Endothelial cell (in vitro differentiated cells): Measurements from ENCODE around the gene MET. TPM values are rescaled to one million over a fixed set of nuclear protein-coding genes. Genes with fewer than 3 reads are reported as not detected.

Source experiments
- DNase-seq: peaks from one replicate; pipeline ENCODE4 v3.0.0; 2021; ENCODE audit warnings: low spot score
- H3K27ac Mint-ChIP-seq: one replicate; pipeline ENCODE4 v1.8.0; 2021; ENCODE audit warnings: mixed read lengths, inconsistent platforms; ENCODE audit not compliant: unreplicated experiment
- H3K27me3 Mint-ChIP-seq: one replicate; pipeline ENCODE4 v1.8.0; 2021; ENCODE audit warnings: mild to moderate bottlenecking, moderate library complexity, mixed read lengths, inconsistent platforms; ENCODE audit not compliant: unreplicated experiment
- H3K36me3 Mint-ChIP-seq: one replicate; pipeline ENCODE4 v1.8.0; 2021; ENCODE audit warnings: mild to moderate bottlenecking, low read depth, mixed read lengths, inconsistent platforms; ENCODE audit not compliant: unreplicated experiment
- H3K4me1 Mint-ChIP-seq: one replicate; pipeline ENCODE4 v1.8.0; 2021; ENCODE audit warnings: mild to moderate bottlenecking, mixed read lengths, inconsistent platforms; ENCODE audit not compliant: unreplicated experiment
- H3K4me3 Mint-ChIP-seq: one replicate; pipeline ENCODE4 v1.8.0; 2021; ENCODE audit warnings: mild to moderate bottlenecking, mixed read lengths, inconsistent platforms; ENCODE audit not compliant: unreplicated experiment
- H3K9me3 Mint-ChIP-seq: one replicate; pipeline ENCODE4 v1.8.0; 2021; ENCODE audit warnings: mixed read lengths, inconsistent platforms; ENCODE audit not compliant: unreplicated experiment
- total RNA-seq: library from RNA; stranded (reverse); fragmentation: NEBNext Ultra II Directional; extraction: Animal tissue kit (Norgen Biotek cat#: 25700); gene quantifications from one replicate; pipeline ENCODE4 v1.2.1, GENCODE V29; 2021; ENCODE audit not compliant: unreplicated experiment
- TF ChIP-seq, protein P1 (sequence below): fragments of 200-600 bp; sonication (generic); IDR thresholded peaks from one replicate; pipeline ENCODE4 v1.5.0; 2021; ENCODE audit warnings: antibody characterized with exemption; ENCODE audit not compliant: unreplicated experiment

MET gene
- total RNA-seq, 1 donor from 2014 or later, result 35.1 TPM

DNA sequence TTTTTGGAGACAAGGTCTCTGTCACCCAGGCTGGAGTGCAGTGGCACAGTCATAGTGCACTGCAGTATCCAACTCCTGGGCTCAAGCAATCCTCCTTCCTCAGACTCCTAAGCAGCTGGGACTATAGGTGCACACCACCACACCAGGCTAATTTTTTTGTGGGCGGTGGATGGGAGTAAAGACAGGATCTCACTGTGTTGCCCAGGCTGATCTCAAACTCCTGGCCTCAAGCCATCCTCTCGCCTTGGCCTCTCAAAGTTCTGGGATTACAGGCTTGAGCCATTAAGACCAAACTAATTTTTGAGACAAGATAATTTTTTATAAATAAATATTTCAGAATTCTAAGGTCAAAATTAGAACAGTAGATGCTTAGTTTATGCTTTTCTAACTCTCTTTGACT lies 109.6 kb downstream of the MET start:
- Mint-ChIP-seq H3K4me1 (no peaks in the 10 kb centered on the region), H3K36me3 (peaks cover 14% of the 10 kb centered on the region), H3K27ac (no peak overlapping the region), H3K4me3 (no peak overlapping the region), H3K27me3 (peaks cover 1% of the 10 kb centered on the region), H3K9me3 (no peaks in the 10 kb centered on the region)
- no peak for DNase-seq
- TF ChIP-seq, protein P1, sequence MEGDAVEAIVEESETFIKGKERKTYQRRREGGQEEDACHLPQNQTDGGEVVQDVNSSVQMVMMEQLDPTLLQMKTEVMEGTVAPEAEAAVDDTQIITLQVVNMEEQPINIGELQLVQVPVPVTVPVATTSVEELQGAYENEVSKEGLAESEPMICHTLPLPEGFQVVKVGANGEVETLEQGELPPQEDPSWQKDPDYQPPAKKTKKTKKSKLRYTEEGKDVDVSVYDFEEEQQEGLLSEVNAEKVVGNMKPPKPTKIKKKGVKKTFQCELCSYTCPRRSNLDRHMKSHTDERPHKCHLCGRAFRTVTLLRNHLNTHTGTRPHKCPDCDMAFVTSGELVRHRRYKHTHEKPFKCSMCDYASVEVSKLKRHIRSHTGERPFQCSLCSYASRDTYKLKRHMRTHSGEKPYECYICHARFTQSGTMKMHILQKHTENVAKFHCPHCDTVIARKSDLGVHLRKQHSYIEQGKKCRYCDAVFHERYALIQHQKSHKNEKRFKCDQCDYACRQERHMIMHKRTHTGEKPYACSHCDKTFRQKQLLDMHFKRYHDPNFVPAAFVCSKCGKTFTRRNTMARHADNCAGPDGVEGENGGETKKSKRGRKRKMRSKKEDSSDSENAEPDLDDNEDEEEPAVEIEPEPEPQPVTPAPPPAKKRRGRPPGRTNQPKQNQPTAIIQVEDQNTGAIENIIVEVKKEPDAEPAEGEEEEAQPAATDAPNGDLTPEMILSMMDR, result no peak

DNA sequence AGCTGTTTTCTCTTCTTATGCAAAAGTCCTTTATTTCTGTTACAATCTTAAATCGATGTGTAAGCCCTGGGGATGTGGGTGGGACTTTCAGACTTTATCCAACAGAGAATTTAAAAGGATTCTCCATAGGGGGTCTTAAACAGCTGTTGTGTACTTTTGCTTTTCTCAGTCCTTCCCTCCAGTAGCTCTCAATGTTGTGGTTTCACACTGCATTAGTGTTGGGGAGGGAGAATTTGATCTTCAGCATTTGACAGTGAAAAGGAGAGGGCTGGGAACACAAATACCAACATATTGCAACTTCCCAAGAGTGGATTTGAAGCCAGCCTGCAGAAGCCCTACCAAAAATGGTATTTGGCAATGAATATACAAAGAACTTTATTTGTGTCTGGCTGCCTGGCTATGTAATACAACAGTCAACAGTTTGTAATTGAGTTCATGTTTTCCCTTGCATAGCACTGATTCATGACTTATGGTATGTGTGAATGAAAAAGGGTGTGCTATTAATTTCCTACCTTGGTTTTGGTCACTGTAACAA lies 110.2 kb downstream of the MET start:
- TF ChIP-seq, protein P1, result no peak
- Mint-ChIP-seq H3K4me3 (no peak overlapping the region), H3K9me3 (no peaks in the 10 kb centered on the region), H3K4me1 (no peaks in the 10 kb centered on the region), H3K27ac (no peak overlapping the region), H3K27me3 (peaks cover 1% of the 10 kb centered on the region), H3K36me3 (peaks cover 14% of the 10 kb centered on the region)
- DNase-seq, result no peak

DNA sequence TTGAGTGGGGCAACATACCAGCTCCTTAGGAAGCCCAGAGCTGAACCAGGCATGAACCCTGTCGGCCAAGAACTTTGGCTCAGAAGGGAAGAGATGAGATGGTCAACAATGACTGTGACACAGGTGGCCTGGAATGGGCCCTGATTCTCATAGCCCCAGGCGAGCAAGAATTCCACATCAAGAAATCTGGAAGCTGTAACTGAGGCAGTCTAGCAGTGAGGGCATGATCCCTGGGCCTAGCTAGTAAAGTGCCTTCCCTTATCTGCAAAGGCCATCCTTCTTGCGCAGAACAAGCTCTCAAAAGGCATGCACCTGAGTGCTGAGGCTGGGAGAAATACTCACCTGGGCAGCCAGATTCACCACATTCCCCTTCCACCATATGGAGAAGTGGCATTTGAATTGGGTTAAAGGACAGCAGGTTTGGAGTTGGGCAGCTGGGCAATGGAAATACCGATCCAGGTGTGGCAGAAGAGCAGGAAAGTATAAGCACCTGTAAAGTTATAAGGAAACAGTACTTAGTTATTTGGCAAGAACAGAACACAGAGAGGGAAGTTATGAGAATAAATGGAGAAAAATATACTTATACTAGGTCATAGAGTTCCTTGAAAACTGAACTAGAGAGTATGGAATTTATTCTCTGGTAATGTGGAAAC lies 111.8 kb downstream of the MET start:
- H3K4me1 Mint-ChIP-seq, result peaks cover 2% of the 10 kb centered on the region
- DNase-seq, result no peak
- no peaks in the 10 kb centered on the region for H3K9me3 Mint-ChIP-seq
- peaks cover 10% of the 10 kb centered on the region for H3K36me3 Mint-ChIP-seq
- no peak overlapping the region for H3K4me3 Mint-ChIP-seq
- TF ChIP-seq, protein P1, result no peak
- H3K27ac Mint-ChIP-seq, result no peak overlapping the region
- H3K27me3 Mint-ChIP-seq, result peaks cover 1% of the 10 kb centered on the region

DNA sequence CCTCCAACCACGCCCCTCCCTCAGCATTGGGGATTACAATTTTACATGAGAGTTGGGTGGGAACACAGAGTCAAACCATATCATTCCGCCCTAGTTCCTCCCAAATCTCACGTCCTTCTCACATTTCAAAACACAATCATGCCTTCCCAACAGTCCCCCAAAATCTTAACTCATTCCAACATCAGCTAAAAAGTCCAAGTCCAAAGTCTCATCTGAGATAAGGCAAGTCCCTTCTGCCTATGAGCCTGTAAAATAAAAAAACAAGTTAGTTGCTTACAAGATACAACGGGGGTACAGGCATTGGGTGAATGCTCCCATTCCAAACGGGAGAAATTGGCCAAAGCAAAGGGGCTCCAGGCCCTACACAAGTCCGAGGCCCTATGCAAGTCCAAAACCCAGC lies 112.7 kb downstream of the MET start:
- no peak for DNase-seq
- H3K4me1 Mint-ChIP-seq, result peaks cover 9% of the 10 kb centered on the region
- peaks cover 4% of the 10 kb centered on the region for H3K27me3 Mint-ChIP-seq
- TF ChIP-seq, protein P1, result no peak
- H3K4me3 Mint-ChIP-seq, result no peak overlapping the region
- H3K36me3 Mint-ChIP-seq, result peaks cover 8% of the 10 kb centered on the region
- H3K9me3 Mint-ChIP-seq, result no peaks in the 10 kb centered on the region
- no peak overlapping the region for H3K27ac Mint-ChIP-seq

DNA sequence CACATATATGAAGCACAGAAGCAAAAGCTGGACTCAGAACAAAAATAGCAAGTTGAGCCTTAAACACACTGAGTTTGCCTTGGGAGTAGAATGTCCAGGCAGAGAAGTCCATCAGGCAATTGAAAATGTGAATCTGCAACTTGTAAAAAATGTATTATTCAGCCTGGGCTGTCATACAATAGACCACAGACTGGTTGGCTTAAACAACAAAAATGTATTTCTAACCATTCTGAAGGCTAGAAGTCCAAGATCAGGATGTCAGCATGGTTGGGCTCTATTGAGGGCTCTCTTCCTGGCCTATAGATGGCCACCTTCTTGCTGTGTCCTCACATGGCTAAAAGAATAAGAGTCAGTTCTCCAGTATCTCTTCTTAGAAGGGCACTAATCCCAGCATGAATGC lies 113.8 kb downstream of the MET start:
- Mint-ChIP-seq H3K9me3 (no peaks in the 10 kb centered on the region), H3K4me3 (no peak overlapping the region), H3K27me3 (peaks cover 4% of the 10 kb centered on the region), H3K4me1 (peaks cover 9% of the 10 kb centered on the region), H3K27ac (no peak overlapping the region), H3K36me3 (peaks cover 11% of the 10 kb centered on the region)
- DNase-seq, result no peak
- TF ChIP-seq, protein P1, result no peak
